ENCODE data around the gene USP11.

GRCh38 chrX:47222751-47223350 is 10.0 kb upstream of the USP11 start:
- TF ChIP-seq GATA2 (IDR thresholded peaks at IDR 0.05; ENCODE audit: low read depth, low read length) (no peak), GATA3 (IDR thresholded peaks at IDR 0.05; ENCODE audit: low read depth, low read length) (no peak)
